SK-N-SH (cell line): Measurements from ENCODE around the gene ATG7.

Experiments used
- CHD2 ChIP-seq: fragments of 150-350 bp; IDR thresholded peaks from 2 replicates; pipeline ENCODE4 v1.6.1; 2018; ENCODE audit warnings: low read length; ENCODE audit not compliant: partially characterized antibody
- CTCF ChIP-seq: fragments of 200-600 bp; sonication (generic); IDR thresholded peaks from 2 replicates; pipeline ENCODE4 v1.6.1; 2017; ENCODE audit warnings: antibody characterized with exemption, mild to moderate bottlenecking, moderate library complexity
- POLR2AphosphoS5 ChIP-seq: IDR thresholded peaks from 2 replicates; pipeline ENCODE4 v1.6.1; 2012; ENCODE audit warnings: low read depth, low read length
- TAF1 ChIP-seq: IDR thresholded peaks from 2 replicates; pipeline ENCODE4 v1.6.1; 2012; ENCODE audit warnings: low read depth, mild to moderate bottlenecking, low read length, moderate library complexity, borderline replicate concordance

DNA sequence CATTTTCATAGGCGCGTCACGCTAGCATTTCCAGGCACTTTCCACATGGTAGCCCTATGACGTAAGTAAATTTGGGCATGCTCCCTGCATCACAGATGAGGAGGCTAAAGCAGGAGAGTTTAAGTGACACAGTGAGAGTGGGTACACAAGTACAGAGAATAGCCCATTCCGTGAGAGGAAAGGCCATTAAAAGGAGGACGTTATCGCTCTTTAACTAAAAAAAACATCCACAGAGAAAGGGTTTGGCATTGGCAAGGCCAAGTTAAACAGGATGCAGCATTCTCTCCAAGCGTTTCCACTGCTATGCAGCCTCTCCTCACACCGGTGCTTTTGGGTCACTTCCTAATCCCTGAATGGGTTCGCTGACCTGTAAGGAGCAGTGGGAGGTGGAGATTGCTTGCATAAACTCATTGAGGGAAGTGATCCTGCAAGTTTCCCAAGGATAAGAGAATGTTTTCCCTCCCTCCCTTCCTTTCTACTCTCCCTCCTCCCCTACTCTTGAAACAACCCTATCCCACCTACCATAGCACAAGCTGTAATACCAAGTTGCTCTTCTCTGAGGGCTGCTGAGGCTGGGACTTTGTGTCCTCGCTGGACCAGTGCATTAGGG lies 223.9 kb downstream of the ATG7 start:
- TF ChIP-seq CTCF (no peak), POLR2AphosphoS5 (no peak), CHD2 (no peak), TAF1 (no peak)
